ENCODE data around the gene ALOX15.
A peak's percentile ranks its signal among the peaks of the same experiment; 100 is the strongest.

GRCh38 chr17:4594931-4595684, 46.4 kb downstream of the ALOX15 start:
- peak in 4 of 6 experiments; percentile 28 to 59 (median 52) for TF ChIP-seq CTCF (IDR thresholded peaks at IDR 0.05)
- no peak for TF ChIP-seq POLR2A (IDR thresholded peaks at IDR 0.05)
